IMR-90 (cell line): ENCODE data around the gene NPAS1.

Experiments
- BHLHE40 ChIP-seq: fragments of 150-350 bp; IDR thresholded peaks from 2 replicates; pipeline ENCODE4 v1.6.1; 2016; ENCODE audit warnings: mild to moderate bottlenecking, low read depth, low read length
- CEBPB ChIP-seq: IDR thresholded peaks from 2 replicates; pipeline ENCODE4 v1.6.1; 2012; ENCODE audit warnings: low read depth, low read length, improper control_type of control experiment
- CHD1 ChIP-seq: IDR thresholded peaks from 2 replicates; pipeline ENCODE4 v1.6.1; 2012; ENCODE audit warnings: low read depth, low read length, improper control_type of control experiment
- FOS ChIP-seq: fragments of 150-350 bp; IDR thresholded peaks from 2 replicates; pipeline ENCODE4 v1.6.1; 2016; ENCODE audit warnings: low read depth, low read length
- MAFK ChIP-seq: IDR thresholded peaks from 2 replicates; pipeline ENCODE4 v1.6.1; 2012; ENCODE audit warnings: low read depth, low read length, improper control_type of control experiment
- MAZ ChIP-seq: IDR thresholded peaks from 2 replicates; pipeline ENCODE4 v1.6.1; 2012; ENCODE audit warnings: low read depth, mild to moderate bottlenecking, low read length, improper control_type of control experiment, moderate library complexity, borderline replicate concordance
- NFE2L2 ChIP-seq: fragments of 150-350 bp; IDR thresholded peaks from 2 replicates; pipeline ENCODE4 v1.6.1; 2016; ENCODE audit warnings: low read depth, mild to moderate bottlenecking, low read length
- POLR2A ChIP-seq: IDR thresholded peaks from 2 replicates; pipeline ENCODE4 v1.6.1; 2012; ENCODE audit warnings: mild to moderate bottlenecking, low read depth, low read length
- RAD21 ChIP-seq: IDR thresholded peaks from 2 replicates; pipeline ENCODE4 v1.6.1; 2012; ENCODE audit warnings: low read length, improper control_type of control experiment
- RCOR1 ChIP-seq: IDR thresholded peaks from 2 replicates; pipeline ENCODE4 v1.6.1; 2012; ENCODE audit warnings: mild to moderate bottlenecking, low read length, improper control_type of control experiment; ENCODE audit not compliant: insufficient replicate concordance
- RFX5 ChIP-seq: IDR thresholded peaks from 2 replicates; pipeline ENCODE4 v1.8.0; 2012; ENCODE audit warnings: low read depth, mild to moderate bottlenecking, low read length, moderate library complexity
- TF ChIP-seq, protein P1 (sequence below): conservative IDR thresholded peaks from 2 replicates; pipeline ENCODE4 v1.5.1; 2012; ENCODE audit warnings: mild to moderate bottlenecking, low read depth, low read length, improper control_type of control experiment
- TF ChIP-seq, protein P2 (sequence below): fragments of 150-350 bp; IDR thresholded peaks from 2 replicates; pipeline ENCODE4 v1.6.1; 2017; ENCODE audit warnings: mild to moderate bottlenecking, antibody characterized with exemption, low read length, low read depth
- TF ChIP-seq, protein P3 (sequence below): fragments of 150-350 bp; IDR thresholded peaks from 2 replicates; pipeline ENCODE4 v1.6.1; 2016; ENCODE audit warnings: low read depth, mild to moderate bottlenecking, low read length, moderate library complexity, borderline replicate concordance

DNA sequence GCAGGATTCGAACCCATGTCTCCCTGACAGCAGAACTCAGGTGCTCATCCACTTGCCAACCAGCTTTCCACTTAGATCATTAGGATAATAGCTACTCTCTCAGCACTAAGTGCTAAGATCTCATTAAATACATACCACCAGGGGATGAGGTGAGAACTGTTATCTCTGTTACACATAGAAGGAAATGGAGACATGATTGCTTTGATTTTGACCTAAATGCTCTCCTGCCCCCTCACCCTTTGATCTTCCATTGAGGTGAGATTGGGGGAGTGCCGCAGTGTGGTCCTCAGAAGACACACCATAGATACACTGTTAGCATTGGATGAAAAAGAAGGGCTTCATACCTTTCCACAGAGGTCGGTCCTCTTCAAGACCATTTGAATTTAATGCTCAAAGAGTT is 38.9 kb upstream of the NPAS1 start:
- TF ChIP-seq, protein P1, sequence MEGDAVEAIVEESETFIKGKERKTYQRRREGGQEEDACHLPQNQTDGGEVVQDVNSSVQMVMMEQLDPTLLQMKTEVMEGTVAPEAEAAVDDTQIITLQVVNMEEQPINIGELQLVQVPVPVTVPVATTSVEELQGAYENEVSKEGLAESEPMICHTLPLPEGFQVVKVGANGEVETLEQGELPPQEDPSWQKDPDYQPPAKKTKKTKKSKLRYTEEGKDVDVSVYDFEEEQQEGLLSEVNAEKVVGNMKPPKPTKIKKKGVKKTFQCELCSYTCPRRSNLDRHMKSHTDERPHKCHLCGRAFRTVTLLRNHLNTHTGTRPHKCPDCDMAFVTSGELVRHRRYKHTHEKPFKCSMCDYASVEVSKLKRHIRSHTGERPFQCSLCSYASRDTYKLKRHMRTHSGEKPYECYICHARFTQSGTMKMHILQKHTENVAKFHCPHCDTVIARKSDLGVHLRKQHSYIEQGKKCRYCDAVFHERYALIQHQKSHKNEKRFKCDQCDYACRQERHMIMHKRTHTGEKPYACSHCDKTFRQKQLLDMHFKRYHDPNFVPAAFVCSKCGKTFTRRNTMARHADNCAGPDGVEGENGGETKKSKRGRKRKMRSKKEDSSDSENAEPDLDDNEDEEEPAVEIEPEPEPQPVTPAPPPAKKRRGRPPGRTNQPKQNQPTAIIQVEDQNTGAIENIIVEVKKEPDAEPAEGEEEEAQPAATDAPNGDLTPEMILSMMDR = no peak
- TF ChIP-seq POLR2A (no peak), RCOR1 (no peak), RFX5 (no peak), RAD21 (no peak), MAZ (no peak), BHLHE40 (no peak), MAFK (no peak), CHD1 (no peak), FOS (no peak), CEBPB (no peak), NFE2L2 (no peak)
- TF ChIP-seq, protein P2, sequence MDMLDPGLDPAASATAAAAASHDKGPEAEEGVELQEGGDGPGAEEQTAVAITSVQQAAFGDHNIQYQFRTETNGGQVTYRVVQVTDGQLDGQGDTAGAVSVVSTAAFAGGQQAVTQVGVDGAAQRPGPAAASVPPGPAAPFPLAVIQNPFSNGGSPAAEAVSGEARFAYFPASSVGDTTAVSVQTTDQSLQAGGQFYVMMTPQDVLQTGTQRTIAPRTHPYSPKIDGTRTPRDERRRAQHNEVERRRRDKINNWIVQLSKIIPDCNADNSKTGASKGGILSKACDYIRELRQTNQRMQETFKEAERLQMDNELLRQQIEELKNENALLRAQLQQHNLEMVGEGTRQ = no peak
- TF ChIP-seq, protein P3, sequence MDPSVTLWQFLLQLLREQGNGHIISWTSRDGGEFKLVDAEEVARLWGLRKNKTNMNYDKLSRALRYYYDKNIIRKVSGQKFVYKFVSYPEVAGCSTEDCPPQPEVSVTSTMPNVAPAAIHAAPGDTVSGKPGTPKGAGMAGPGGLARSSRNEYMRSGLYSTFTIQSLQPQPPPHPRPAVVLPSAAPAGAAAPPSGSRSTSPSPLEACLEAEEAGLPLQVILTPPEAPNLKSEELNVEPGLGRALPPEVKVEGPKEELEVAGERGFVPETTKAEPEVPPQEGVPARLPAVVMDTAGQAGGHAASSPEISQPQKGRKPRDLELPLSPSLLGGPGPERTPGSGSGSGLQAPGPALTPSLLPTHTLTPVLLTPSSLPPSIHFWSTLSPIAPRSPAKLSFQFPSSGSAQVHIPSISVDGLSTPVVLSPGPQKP = no peak
